Cardiac septum (tissue), 1 donor: Measurements from ENCODE around the gene POU6F2. TPM values are rescaled to one million over a fixed set of nuclear protein-coding genes. Genes with fewer than 3 reads are reported as not detected.
"Not testable (repeated sequence)": the region's sequence is repeated elsewhere in the genome, so short reads cannot be mapped to it uniquely, and the experiment has no call there.

Experiments
- DNase-seq: peaks from one replicate; pipeline ENCODE4 v3.0.0-alpha.2; 2020; ENCODE audit warnings: low spot score
- intact Hi-C: fragments of 100-400 bp; cut with DNase I; formaldehyde crosslinking; loops from one replicate; pipeline ENCODE4 v1.14.0; 2022
- total RNA-seq: library from RNA; stranded (reverse); fragmentation: NEBNext Ultra II Directional; extraction: Animal tissue kit (Norgen Biotek cat#: 25700); gene quantifications from one replicate; pipeline ENCODE4 v1.2.1, GENCODE V29; 2021
- donor health status: DM: no; HTN: no; CAD: no.

Gene POU6F2
- total RNA-seq, 1 donor from 2014 or later = 0.19 TPM

DNA sequence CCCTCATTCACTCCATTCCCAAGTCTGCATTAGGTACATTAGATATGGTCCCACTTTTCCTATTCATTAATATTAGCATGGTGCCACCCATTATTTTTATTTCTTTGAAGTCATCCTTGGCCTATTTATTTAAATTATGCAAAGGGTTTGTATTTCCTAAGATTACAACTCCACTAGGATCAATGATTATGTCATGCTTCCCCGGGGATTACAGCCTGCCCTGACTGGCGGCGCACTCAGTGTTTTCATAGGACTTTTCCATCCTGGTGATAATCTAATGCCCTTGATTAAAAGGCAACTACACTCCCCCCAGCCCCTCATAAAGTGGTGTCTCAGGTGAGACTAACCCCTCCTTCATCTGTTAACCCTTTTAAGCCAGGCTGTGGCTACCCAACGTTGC, 187.2 kb downstream of the POU6F2 start:
- no peak for DNase-seq
- intact Hi-C loops = no loop called here

DNA sequence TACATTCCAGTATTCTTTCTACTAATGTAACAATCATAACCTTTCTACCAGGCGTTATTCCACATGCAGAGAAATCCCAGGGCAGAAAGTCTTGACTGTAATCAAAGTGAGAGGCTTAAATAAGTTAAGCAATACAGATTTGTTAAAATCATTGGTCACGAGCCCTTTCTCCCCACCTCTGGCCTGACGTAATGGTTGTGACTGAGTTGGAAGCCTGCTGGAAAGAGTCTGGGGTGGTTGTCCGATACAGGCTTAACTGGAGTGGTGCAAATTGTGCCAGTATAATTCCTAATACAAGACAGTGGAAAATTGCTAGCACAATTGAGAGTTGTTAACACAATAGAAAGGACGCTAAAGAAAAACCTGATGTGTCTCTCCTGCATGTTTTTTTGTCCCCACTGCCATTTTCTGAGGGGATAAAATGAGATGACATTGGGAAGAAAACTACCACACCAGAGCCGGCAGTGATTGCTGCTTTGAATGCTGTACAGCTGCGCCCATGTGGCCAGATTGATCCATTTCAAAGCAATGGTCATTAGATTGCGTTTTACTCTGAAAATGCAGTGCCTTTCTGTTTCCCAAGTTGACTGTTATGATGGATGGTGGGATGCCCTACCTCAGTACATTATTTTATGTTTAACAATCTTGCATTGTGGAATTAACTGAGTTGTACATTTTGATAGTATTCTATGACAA, 190.8 kb downstream of the POU6F2 start:
- intact Hi-C loops = no loop called here
- no peak for DNase-seq

DNA sequence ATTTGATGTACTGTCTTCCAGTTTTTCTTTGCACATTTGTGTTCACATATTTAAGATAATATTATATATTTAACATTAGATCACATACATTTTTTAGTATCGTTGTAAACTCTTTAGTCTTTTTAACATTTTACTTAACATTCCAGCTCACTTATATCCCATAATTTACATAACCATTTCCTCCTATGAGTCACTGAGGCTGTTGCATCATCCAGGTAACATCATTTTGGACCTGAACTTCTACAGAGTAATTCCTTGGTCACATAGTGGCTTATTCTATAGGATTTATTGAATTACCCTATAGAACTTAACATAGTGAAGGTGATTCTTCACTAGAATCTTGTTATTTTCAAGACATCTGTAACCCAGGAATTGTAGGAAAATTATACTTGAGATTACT, 194.4 kb downstream of the POU6F2 start:
- no peak for DNase-seq
- intact Hi-C loops = no loop called here

DNA sequence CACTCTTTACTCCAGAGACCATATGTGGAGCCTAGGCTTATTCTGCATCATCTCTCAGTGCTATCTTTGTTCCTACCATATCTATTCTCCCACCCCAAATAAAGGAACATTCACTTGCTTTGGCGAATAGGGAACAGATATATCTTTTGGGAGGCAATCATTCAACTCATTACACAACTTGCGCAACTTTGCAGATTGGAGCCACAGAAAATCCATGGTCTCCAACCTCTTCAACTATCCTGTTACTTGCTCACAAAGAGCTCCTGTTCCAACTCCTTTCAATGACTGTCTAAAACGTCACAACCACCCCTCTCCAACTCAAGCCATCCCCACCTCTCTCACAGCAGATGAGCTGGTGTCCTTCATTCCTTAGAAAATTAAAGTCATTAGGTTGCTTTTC, 203.7 kb downstream of the POU6F2 start:
- no peak for DNase-seq
- intact Hi-C loops = no loop called here

DNA sequence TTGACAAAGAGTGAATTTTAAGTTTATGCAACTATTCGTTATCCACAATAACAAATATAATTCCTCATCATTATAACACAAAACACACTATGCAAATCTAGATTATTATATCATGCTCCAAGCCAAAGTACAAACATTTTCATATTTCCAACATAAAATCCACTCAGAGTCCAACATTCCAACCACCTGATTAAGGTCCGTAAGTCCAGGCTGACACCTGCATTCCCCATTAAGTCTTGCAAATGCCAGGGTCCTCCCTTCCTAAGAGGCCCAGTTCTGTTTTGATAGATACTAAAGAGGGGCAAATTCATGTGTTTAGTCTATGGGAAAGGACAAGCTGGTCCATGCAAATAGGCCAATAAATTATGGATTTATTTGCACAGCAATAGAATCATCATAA, 206.1 kb downstream of the POU6F2 start:
- intact Hi-C loops = no loop called here
- DNase-seq = no peak

DNA sequence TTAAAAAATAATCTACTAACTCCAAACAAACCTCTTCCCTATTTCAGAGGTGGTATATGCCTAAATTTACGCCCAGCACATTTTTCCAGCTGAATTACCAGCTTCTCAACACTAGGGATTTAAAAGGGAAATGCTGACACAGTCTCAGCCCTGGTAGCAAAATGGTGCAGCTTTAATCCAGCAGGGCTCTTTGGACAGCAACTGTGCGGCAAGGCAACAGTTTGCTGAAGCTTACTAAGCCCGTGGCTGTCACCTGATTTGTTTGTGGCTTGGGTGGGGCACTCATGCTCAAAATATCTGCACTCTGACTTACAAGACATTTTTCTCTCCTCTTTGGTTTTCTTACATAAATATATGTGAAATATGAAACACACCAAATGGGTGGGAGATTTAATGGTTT, 206.7 kb downstream of the POU6F2 start:
- intact Hi-C loops = no loop called here
- no peak for DNase-seq

DNA sequence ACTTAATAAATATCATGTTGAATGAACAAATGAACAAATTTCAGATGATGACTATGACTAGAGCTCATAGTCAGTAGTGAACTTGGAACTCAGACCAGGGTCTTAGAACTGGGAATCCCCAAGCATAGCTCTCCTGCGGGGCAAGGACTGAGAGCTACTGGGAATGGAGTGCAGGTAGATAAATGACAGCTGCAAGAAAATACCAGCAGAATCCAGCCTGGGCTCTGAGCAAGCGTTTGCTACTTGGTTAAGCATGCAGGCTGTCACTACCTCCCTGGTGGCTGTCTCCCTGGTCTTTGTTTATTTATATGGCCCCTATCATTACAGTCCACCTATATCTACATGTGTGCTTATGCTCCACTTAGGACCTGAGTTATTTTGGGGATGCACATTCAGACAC, 208.4 kb downstream of the POU6F2 start:
- no peak for DNase-seq
- intact Hi-C loops = no loop called here

DNA sequence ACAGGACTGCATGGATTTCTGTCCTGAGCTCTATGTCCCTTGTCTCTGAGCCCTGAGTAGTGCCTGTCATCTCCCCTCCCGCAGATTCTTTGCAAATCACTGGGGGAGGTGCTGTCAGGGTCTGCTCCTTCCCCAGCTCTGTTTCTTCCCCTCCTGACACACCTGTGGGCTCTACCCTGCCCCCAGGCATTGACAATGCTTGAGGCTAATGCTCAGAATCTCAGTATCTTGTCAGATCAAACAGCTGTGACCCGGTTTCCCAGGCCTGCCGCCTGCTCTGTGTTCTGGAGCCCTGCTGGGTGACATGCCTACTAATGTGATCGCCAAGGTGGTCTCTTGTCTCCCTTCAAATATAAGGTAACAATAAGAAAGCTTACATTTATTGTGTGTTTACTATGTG, 209.0 kb downstream of the POU6F2 start:
- no peak for DNase-seq
- intact Hi-C loops = no loop called here

DNA sequence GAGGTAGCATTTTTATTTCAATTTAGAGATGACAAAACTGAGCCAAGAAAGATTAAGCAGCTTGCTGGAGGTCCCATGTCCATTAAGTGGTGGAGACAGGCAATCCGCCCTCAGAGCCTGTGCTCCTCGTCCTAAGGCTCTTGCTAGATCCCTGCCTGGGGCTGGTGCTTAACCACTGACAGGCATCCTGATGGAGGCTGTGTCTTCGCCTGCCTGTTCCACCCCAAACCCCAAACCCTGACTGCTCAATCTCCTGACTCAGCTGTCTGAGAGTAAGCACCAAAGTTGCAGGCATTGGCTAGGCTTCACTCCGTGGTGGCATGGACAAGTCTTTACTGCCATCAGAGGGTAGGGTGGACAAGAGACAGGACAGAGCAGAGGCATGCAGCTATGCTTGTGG, 209.4 kb downstream of the POU6F2 start:
- intact Hi-C loops = no loop called here
- no peak for DNase-seq

DNA sequence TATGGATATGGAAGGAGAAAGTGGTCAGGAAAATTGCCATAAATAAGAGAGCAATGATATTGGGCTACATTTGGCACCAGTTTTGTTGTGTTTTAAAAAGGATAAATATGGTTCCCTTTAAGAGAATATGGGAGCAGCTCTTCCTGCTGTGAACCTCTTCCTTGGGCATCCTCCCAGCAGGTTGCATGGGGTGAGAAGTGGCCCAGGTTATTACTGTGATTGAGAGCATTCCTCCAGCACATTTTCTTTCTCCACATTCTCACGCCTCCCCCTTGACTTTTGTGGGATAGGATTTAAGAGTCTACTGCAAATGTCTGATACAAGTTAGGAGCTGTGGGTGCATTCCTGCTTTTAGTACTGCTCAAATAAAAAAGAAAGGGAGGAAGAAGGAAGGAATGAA, 214.8 kb downstream of the POU6F2 start:
- intact Hi-C loops = no loop called here
- no peak for DNase-seq

DNA sequence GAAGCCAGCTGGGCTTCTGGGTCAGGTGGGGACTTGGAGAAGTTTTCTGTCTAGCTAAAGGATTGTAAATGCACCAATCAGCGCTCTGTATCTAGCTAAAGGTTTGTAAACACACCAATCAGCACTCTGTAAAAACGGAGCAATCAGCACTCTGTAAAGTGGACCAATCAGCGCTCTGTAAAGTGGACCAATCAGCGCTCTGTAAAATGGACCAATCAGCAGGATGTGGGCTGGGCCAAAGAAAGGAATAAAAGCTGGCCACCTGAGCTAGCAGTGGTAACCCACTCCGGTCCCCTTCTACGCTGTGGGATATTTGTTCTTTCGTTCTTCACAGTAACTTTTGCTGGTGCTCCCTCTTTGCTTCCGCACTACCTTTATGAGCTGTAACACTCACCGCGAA, 216.7 kb downstream of the POU6F2 start:
- intact Hi-C loops = not testable (repeated sequence)

DNA sequence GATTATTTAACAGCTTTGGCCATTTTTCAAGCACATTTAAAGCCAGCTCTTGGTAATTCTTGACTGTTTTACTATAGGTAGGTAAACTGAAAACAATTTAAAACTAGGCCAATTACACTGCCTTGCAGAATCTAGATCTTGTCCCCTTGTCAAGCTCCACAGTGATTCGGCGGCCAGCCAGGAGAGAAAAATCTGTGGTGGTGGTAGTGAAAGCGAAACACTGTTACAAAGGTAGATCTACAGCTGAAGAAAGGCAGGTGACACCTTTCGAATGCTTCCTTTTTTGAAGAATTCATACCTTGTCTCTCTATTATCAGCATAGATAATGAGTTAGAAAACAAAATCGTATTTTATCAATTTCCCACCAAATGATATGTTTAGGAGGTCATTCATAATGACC, 218.3 kb downstream of the POU6F2 start:
- intact Hi-C loops = no loop called here
- DNase-seq = no peak

More for the DNA sequence above, 216.7 kb downstream of the POU6F2 start:
- not testable (repeated sequence) for DNase-seq

DNA sequence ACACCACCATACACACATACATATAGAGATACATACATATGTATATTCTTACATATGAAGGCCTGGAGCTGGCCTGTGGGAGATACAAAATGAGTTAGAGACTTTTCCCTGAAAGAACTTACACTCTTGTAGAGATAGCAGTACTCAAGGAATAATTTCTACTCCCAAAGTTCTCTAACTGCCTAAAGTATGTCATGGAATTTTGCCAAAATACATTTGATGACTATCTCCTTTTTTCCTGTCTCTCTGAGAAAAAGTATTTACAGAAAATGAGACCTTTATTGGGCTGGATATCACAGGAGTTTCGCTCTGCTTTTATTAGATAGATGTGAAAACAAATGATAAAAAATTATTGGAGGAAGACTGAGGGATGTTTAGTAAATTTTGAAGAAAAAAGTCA, 220.1 kb downstream of the POU6F2 start:
- intact Hi-C loops = no loop called here
- DNase-seq = no peak

DNA sequence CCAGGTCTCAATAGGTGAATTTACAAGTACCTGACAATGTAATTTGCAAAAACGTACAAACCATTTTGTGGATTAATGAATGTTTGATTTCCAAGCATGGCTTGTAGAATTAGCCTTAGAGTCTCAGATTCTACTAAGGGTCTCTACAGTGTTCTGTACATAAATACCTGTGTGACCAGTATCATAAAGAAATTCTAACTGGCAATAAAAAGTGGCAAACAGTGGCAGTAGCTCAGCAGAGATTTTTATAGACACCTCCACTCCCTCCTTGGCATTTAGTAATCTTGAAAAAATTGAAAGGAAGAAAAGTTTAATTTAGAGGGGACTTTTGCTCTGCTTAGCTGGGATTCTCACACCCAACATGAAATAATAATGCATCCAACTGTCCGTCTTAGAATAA, 220.8 kb downstream of the POU6F2 start:
- intact Hi-C loops = no loop called here
- no peak for DNase-seq

DNA sequence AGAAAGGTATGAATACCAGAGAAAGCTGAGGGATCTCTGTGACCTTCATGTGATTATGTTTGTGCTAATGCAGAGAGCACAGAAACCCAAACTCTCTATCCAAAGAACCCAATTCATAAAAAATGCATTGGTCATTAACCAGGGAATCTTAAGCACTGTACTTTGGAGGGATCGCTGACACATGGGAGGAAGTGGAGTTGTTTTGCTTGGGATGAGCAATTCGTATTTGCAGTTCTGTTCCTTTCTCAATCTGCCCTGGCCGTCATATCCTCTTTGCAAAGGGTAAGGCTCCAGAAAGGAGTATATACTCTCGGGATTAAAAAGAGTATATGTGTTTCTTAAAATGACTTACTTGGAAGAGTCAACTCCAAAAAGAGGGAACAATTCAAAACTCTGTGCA, 221.3 kb downstream of the POU6F2 start:
- DNase-seq = no peak
- intact Hi-C loops = no loop called here

DNA sequence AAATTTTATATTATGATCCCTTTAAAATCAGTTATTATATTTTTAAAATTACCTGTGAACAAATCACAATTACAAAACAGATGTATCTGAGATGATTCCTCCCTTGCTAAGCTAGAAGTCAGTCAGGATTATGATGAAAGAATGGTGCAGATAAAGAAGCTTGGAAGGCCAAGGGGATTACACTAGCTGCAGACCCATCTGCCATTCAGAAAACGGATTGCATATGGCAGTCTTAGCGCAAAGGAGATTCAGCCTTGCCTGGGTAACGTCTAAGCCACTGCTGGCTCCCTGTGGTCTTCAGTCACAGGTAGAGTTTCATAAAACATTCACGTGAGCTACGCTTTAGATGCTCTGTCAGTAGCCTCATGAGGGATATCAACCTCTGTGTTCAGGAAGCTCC, 222.2 kb downstream of the POU6F2 start:
- DNase-seq = no peak
- intact Hi-C loops = no loop called here

DNA sequence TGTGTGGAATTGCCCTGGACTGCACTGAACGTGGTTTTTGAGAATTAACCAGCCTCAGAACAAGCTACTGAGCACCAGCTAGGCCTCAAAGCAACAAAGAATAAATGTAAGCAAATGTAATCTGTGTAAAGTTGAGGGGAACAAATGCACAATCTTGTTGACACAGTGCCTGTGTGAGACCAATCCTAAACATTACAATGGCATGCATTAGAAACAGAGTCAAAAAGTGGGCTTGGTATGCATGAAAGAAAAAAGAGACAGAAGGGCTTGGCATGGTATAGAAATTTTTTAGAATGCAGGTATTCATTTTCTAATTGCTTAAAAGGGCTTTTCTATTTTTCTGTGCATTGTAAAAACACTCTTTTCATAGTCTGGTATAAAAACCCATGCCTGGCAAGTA, 224.3 kb downstream of the POU6F2 start:
- intact Hi-C loops = no loop called here
- DNase-seq = no peak

DNA sequence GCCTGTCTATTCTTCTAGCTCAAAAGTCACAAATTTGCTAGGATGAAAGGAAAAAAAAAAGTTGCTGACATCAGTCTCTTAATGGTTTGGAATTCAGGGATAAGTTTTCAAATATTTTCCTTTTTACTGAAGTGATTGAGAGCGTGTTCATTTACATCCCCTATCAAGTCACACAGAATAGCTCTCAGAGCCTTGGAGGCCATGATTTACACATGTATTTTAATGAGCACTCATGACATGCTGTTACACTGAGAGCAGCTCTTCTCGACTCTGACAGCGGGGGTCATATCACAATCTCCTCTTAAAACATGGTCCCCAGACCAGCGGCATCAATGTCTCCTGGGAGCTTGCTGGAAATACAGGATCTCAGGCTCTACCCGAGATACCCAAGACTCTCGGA, 232.7 kb downstream of the POU6F2 start:
- DNase-seq = no peak
- intact Hi-C loops = no loop called here

DNA sequence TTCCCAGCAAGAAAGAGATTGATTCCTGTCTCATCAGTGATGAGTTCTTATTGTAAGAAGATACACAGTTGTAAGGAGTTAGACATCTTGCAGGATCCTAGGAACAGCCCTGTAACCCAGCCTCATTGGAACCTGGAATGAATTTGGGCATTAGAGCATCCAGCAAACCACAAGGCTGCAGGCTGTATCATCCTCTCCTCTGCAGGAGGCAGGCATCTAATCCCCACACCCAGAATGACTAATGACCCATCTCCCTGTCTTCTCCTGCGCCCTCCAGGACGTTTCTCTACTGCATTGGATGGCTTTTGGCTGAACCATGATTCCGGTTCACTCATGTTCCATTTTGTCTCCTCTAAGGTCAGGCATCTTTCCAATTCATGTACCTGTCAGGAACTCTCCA, 233.9 kb downstream of the POU6F2 start:
- intact Hi-C loops = no loop called here
- DNase-seq = no peak

DNA sequence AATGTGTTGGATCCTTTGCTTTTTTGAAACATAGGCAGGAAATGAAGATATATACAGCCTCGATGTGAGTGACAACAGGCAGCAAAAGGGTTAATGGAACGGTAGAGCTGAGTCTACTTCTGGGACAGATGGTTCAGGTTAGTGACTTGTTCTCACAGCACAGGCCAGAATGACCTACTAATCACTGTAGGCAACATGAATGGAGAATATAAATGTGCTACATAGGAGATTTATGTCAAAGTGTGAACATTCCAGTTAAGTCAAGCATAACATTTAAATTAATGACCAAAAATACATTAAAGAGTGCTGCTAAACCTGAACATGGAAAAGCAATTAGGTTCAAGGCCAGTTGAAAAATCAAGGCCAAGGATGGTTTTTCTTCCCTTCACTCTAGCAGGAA, 235.2 kb downstream of the POU6F2 start:
- intact Hi-C loops = no loop called here
- DNase-seq = no peak

DNA sequence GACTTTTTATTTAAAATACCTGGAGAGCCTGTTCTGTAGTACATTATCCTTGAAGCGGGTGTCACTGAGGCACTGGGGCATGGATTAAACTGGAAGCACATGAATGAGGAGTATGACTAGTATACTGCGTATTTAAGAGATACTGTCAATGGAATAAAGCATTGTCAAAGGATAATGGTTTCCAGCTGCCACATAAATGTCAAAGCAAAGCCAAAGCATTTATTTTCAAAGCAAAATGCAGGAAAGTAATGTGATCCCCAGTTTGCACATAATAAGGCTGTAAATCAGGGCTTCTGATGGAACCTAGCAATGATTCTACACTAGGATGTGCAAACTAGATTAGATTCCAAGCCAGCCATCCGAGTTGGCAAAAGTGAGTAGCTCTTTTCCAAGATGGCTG, 240.1 kb downstream of the POU6F2 start:
- intact Hi-C loops = no loop called here
- no peak for DNase-seq

DNA sequence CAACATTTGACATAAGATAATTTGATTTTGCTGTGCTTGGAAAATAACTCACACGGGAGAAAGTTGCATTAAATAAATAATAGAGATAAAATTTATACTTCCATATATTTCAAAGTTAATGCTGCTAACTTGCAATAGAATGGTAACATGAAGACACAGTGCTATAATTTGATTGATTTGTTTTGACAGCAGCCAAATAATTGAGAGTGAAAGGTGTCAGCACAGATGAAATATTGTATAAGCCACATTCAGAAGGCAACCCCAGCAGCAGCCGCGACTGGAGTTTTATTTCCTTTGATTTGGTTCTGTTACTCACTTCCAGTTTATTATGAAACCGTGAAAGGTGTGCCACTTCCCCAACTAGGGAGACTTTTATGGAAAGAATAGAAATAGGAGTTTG, 242.2 kb downstream of the POU6F2 start:
- intact Hi-C loops = no loop called here
- no peak for DNase-seq
